Fibroblast of lung (primary cell): ENCODE data around the gene UNC5A.

Experiments used
- CTCF ChIP-seq, 2 donors: IDR thresholded peaks in 1 of 2; conservative IDR thresholded peaks in 1 of 2; 1 replicate in 1 of 2; 2 replicates in 1 of 2; pipeline ENCODE4 v1.5.1; 2011 to 2012; ENCODE audit warnings: low read length in 2 of 2, control low read depth in 1 of 2, inconsistent platforms in 1 of 2, low read depth in 1 of 2, mild to moderate bottlenecking in 1 of 2
- EZH2 ChIP-seq: IDR thresholded peaks from 2 replicates; pipeline ENCODE4 v1.5.1; 2012; ENCODE audit warnings: low read length, control low read depth, mild to moderate bottlenecking; ENCODE audit errors: missing control alignments

- no peak for TF ChIP-seq CTCF (conservative IDR thresholded peaks at IDR 0.05 in 1 of 2, IDR thresholded peaks at IDR 0.05 in 1 of 2; ENCODE audit: low read depth in 1 of 2, low read length in 2 of 2)
- TF ChIP-seq EZH2 = no peak
Observed at GRCh38 chr5:176775409-176775808, 35.0 kb upstream of the UNC5A start.
